SU-DHL-6 (cell line): ENCODE results near the gene RND2.
"Not testable (repeated sequence)": the region's sequence is repeated elsewhere in the genome, so short reads cannot be mapped to it uniquely, and the experiment has no call there.

Experiments
- H2AFZ ChIP-seq: fragments of 200-600 bp; sonication (generic); 2 replicates; pipeline ENCODE4 v1.6.1; 2014; ENCODE audit warnings: low read depth, mild to moderate bottlenecking, moderate library complexity, mixed read lengths, antibody characterized with exemption, low read length; ENCODE audit not compliant: severe bottlenecking
- H3F3A ChIP-seq: fragments of 200-600 bp; shearing (Covaris generic); 2 replicates; pipeline ENCODE4 v1.6.0; 2016; ENCODE audit warnings: antibody characterized with exemption, mild to moderate bottlenecking; ENCODE audit not compliant: insufficient read depth
- H3K27ac ChIP-seq: fragments of 200-600 bp; sonication (generic); 2 replicates; pipeline ENCODE4 v1.5.1; 2016; ENCODE audit warnings: low read depth, mild to moderate bottlenecking, low read length, moderate library complexity, mixed read lengths
- H3K27me3 ChIP-seq: fragments of 200-600 bp; sonication (generic), shearing (Covaris generic); 2 replicates; pipeline ENCODE4 v1.6.0; 2014; ENCODE audit warnings: mild to moderate bottlenecking, low read length
- H3K36me3 ChIP-seq: fragments of 200-600 bp; sonication (generic); 2 replicates; pipeline ENCODE4 v1.6.1; 2014; ENCODE audit warnings: mild to moderate bottlenecking, low read length, mixed read lengths
- H3K4me2 ChIP-seq: fragments of 300-600, 200-600 bp; shearing (Covaris generic), sonication (generic); 2 replicates; pipeline ENCODE4 v1.6.0; 2014; ENCODE audit warnings: low read length, low read depth, mild to moderate bottlenecking; ENCODE audit not compliant: poor library complexity, severe bottlenecking
- H3K4me3 ChIP-seq: fragments of 200-600 bp; sonication (generic); 2 replicates; pipeline ENCODE4 v1.5.1; 2014; ENCODE audit warnings: antibody characterized with exemption, low read length, mild to moderate bottlenecking, mixed read lengths; ENCODE audit not compliant: insufficient read depth, poor library complexity, severe bottlenecking
- H3K79me2 ChIP-seq: fragments of 200-600 bp; sonication (generic); 2 replicates; pipeline ENCODE4 v1.6.1; 2014; ENCODE audit warnings: mild to moderate bottlenecking, low read length, moderate library complexity; ENCODE audit not compliant: insufficient read depth
- H3K9ac ChIP-seq: fragments of 200-600 bp; sonication (generic); 2 replicates; pipeline ENCODE4 v1.7.0; 2014; ENCODE audit warnings: mild to moderate bottlenecking, low read length
- H3K9me2 ChIP-seq: fragments of 200-600 bp; sonication (generic); replicated peaks from 2 replicates; pipeline ENCODE4 v1.6.1; 2014; ENCODE audit warnings: low read length; ENCODE audit not compliant: insufficient read depth
- H3K9me3 ChIP-seq: fragments of 200-600 bp; sonication (generic); 2 replicates; pipeline ENCODE4 v1.6.1; 2014; ENCODE audit warnings: low read length, mixed read lengths; ENCODE audit not compliant: insufficient read depth
- H4K20me1 ChIP-seq: fragments of 200-600 bp; sonication (generic); 2 replicates; pipeline ENCODE4 v1.6.1; 2014; ENCODE audit warnings: low read depth, mild to moderate bottlenecking, antibody characterized with exemption, low read length, moderate library complexity, mixed read lengths
- EZH2phosphoT487 ChIP-seq: fragments of 200-600 bp; sonication (generic), shearing (Covaris generic); conservative IDR thresholded peaks from 2 replicates; pipeline ENCODE4 v1.6.1; 2018; ENCODE audit warnings: mild to moderate bottlenecking, antibody characterized with exemption, low read length, moderate library complexity, mixed read lengths
- TF ChIP-seq, protein P1 (sequence below): fragments of 200-600 bp; sonication (generic); IDR thresholded peaks from one replicate; pipeline ENCODE4 v1.5.1; 2017; ENCODE audit warnings: antibody characterized with exemption, mild to moderate bottlenecking, low read length, moderate library complexity; ENCODE audit not compliant: insufficient read depth, poor library complexity, severe bottlenecking

Gene RND2, protein sequence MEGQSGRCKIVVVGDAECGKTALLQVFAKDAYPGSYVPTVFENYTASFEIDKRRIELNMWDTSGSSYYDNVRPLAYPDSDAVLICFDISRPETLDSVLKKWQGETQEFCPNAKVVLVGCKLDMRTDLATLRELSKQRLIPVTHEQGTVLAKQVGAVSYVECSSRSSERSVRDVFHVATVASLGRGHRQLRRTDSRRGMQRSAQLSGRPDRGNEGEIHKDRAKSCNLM

DNA sequence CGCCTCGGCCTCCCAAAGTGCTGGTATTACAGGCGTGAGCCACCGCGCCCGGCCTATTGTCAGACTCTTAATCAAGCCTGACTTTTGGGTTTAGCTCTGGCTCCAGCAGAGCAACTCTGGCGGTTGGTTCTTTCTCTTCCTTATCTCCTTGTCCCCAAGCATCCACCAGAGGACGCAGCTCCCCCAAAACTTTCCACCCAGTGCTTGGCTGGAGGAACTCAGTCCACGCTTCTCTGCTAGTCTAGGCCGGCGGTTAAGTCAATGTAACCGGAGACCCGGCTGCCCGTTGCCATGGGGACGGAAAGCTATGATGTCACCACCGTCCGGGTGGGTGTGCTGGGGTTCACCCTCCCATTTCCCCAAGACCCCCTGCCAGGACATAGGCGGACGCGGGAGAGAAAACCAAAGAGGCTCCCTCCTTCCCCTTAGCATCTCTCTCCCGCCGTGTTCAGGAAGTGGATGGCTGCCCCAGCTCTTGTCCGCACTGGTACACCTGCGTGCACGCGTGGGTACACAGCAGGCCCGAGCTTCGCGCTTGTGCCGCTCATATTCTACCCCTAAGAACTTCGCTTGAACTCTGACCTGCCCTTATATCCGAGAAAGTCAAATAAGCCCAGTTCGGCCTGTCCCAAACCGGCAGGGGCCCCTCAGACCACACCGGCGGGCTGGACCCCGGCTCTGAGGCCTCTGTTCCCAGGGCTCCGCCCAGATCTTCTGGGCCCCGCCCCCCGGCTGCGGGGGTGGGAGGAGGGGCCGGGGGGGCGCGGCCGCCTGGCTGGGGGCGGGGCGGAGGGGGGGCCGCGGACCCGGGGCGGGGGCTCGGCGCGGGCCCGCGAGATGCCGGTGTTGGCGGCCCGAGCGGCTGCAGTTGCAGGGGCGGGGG is at the start of gene RND2:
Gene RND2 (plus strand): TSS at position 825 of the 883 bp plus-strand sequence. CDS start 117 bp downstream, outside the sequence.
- Histone ChIP-seq H3K9me2 (no peaks in the 10 kb centered on the region), H3F3A (no peaks in the 10 kb centered on the region; the same call in 1 of the 2 replicates), H3K4me3 (peak within 1 kb of the TSS; percentile 41), H3K27me3 (no peaks in the 10 kb centered on the region), H3K36me3 (no peaks in the 10 kb centered on the region), H3K79me2 (no peaks in the 10 kb centered on the region), H2AFZ (peak within 1 kb of the TSS; percentile 33), H3K9ac (peak within 1 kb of the TSS; percentile 24), H3K27ac (no peak within 1 kb of the TSS), H3K4me2 (peak within 1 kb of the TSS; percentile 57), H3K9me3 (no peaks in the 10 kb centered on the region), H4K20me1 (no peaks in the 10 kb centered on the region)
- TF ChIP-seq EZH2phosphoT487, result no peak
- TF ChIP-seq, protein P1, sequence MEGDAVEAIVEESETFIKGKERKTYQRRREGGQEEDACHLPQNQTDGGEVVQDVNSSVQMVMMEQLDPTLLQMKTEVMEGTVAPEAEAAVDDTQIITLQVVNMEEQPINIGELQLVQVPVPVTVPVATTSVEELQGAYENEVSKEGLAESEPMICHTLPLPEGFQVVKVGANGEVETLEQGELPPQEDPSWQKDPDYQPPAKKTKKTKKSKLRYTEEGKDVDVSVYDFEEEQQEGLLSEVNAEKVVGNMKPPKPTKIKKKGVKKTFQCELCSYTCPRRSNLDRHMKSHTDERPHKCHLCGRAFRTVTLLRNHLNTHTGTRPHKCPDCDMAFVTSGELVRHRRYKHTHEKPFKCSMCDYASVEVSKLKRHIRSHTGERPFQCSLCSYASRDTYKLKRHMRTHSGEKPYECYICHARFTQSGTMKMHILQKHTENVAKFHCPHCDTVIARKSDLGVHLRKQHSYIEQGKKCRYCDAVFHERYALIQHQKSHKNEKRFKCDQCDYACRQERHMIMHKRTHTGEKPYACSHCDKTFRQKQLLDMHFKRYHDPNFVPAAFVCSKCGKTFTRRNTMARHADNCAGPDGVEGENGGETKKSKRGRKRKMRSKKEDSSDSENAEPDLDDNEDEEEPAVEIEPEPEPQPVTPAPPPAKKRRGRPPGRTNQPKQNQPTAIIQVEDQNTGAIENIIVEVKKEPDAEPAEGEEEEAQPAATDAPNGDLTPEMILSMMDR, result peak; percentile 66

DNA sequence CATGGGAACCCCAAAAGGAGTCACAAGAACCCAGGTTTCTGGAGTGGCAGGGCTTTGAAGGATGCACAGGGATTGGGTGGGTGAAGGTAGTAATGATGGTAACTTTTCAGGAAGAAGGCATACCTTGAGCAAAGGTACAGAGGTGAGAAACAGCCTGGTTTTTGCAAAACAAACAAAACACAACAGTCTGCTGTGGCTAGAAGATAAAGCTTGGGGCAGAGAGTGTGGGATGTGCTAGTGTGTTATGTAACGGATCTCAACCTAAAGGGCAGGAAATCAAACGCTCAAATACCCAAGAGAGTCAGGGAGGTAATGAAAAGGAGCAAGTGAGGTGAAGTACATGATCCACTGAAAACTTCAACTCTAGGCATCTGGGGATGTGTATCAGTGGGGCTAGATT is 49.8 kb upstream of the RND2 start:
- no peak overlapping the region for H3K4me3 ChIP-seq
- H4K20me1 ChIP-seq, result no peaks in the 10 kb centered on the region
- no peaks in the 10 kb centered on the region for H3K36me3 ChIP-seq

DNA sequence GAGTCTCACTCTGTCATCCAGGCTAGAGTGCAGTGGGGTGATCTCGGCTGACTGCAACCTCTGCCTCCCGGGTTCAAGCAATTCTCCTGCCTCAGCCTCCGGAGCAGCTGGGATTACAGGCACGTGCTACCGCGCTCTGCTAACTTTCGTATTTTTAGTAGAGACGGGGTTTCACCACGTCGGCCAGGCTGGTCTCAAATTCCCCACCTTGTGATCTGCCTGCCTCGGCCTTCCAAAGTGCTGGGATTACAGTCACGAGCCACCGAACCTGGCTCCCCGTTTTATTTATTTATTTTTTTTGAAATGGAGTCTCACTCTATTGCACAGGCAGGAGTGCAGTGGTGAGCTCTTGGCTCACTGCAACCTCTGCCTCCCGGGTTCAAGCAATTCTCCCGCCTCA is 49.3 kb upstream of the RND2 start:
- H3K9ac ChIP-seq, H3K27me3 ChIP-seq, H3K79me2 ChIP-seq, H3K36me3 ChIP-seq, H4K20me1 ChIP-seq, H2AFZ ChIP-seq, H3K4me2 ChIP-seq, H3F3A ChIP-seq, H3K27ac ChIP-seq, H3K4me3 ChIP-seq, H3K9me3 ChIP-seq, H3K9me2 ChIP-seq: not testable (repeated sequence)

More for the DNA sequence above, 49.8 kb upstream of the RND2 start:
- TF ChIP-seq EZH2phosphoT487, result no peak
- TF ChIP-seq, protein P1, result no peak
- Histone ChIP-seq H3K9me2 (no peaks in the 10 kb centered on the region), H3K9me3 (no peaks in the 10 kb centered on the region), H3K27ac (no peak overlapping the region), H3K4me2 (no peak overlapping the region), H3K9ac (no peak overlapping the region), H3F3A (no peaks in the 10 kb centered on the region), H3K79me2 (no peaks in the 10 kb centered on the region), H3K27me3 (no peaks in the 10 kb centered on the region), H2AFZ (no peak overlapping the region)
